Measurements from ENCODE around the gene FUZ.

GRCh38 chr19:49844138-49845095, 31.3 kb upstream of the FUZ start:
- TF ChIP-seq CTCF (IDR thresholded peaks at IDR 0.05) (no peak), POLR2A (IDR thresholded peaks at IDR 0.05) (no peak)
